ENCODE measurements around the gene PSMD6. TPM values are rescaled to one million over a fixed set of nuclear protein-coding genes. Genes with fewer than 3 reads are reported as not detected.

The PSMD6 gene
- total and polyA plus RNA-seq, 2 donors (not counting 3 experiments of a cell fraction or from before 2014, with no cell fraction given) = 53.7 to 90.8 TPM

DNA sequence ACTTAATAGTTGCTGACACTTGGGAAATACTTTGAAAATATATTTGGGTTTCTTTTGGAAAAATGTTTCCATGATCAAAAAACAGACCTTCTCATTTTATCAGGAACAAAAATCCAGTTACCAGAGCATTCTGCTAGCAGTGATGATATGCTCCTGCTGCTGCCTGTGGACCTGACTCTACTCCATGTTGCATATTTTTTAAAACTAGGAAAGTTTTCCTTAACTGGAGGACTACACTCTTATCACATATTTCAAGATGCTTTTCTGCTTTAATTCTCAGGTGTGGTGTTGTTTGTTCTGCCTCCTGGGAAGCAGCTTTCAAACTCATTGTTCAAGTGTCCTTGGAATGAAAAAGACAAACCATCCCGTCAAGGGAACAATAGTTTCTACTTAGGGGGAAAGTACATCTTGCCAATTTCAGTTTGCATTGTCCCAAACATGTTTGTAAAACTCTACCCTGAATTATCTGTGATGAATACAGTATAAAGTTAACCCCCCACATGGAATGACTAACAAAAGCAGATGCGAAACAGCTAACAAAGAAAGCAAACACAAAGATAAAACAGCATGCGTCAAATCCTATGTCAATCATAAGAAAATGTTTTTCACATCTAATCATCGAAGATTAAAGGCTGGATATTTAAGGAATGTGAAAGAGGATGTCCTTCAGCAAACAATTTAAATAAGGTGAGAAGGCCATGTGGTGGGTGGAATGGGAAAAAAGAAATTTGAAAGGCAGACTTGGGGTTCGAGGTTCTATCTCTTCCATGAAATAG lies 40.1 kb upstream of the PSMD6 start:
- Histone ChIP-seq H3K36me3 (ENCODE audit: control insufficient read depth in 2 of 2, extremely low read depth in 1 of 2, insufficient read depth in 2 of 2, low read length in 2 of 2) (no peaks in the 10 kb centered on the region), H3K4me1 (ENCODE audit: control insufficient read depth, extremely low read depth, insufficient read depth, low read length) (no peaks in the 10 kb centered on the region), H3K79me2 (ENCODE audit: control insufficient read depth, insufficient read depth, low read length) (no peaks in the 10 kb centered on the region), H3K4me3 (replicated peaks in 1 of 3; ENCODE audit: insufficient read depth in 1 of 3, low read depth in 1 of 3, low read length in 3 of 3) (no peak overlapping the region), H3K27me3 (ENCODE audit: control insufficient read depth in 2 of 2, insufficient read depth in 2 of 2, low read length in 2 of 2) (peaks cover 14 to 29% of the 10 kb centered on the region in 2 experiments), H4K20me1 (replicated peaks; ENCODE audit: control insufficient read depth, extremely low read depth, insufficient read depth, low read length) (no peaks in the 10 kb centered on the region), H3K9me3 (replicated peaks; ENCODE audit: control insufficient read depth, insufficient read depth, low read length) (no peaks in the 10 kb centered on the region), H3K27ac (ENCODE audit: insufficient read depth, low read depth, low read length) (no peak overlapping the region), H3K4me2 (ENCODE audit: insufficient read depth, low read length) (no peak overlapping the region), H3K9ac (replicated peaks; ENCODE audit: extremely low read depth, insufficient read depth, low read length) (no peak overlapping the region), H2AFZ (ENCODE audit: low read depth, low read length) (no peak overlapping the region), H3K9me1 (replicated peaks; ENCODE audit: control insufficient read depth, extremely low read depth, insufficient read depth, low read length) (no peaks in the 10 kb centered on the region)
- CTCF ChIA-PET = no interaction called here
- TF ChIP-seq FOS (IDR thresholded peaks at IDR 0.05; ENCODE audit: borderline replicate concordance, insufficient read depth, low read length) (no peak), GATA2 (IDR thresholded peaks at IDR 0.05; ENCODE audit: insufficient read depth, insufficient read length, low read depth, low read length) (no peak), POLR2AphosphoS5 (IDR thresholded peaks at IDR 0.05; ENCODE audit: insufficient read depth, low read depth, low read length) (no peak), POLR2A (IDR thresholded peaks at IDR 0.05; ENCODE audit: low read depth, low read length) (no peak), JUN (IDR thresholded peaks at IDR 0.05; ENCODE audit: borderline replicate concordance, insufficient read depth, insufficient read length, low read depth) (no peak), EZH2 (IDR thresholded peaks at IDR 0.05; ENCODE audit: borderline replicate concordance, low read depth, low read length, severe bottlenecking) (no peak), CTCF (IDR thresholded peaks at IDR 0.05; ENCODE audit: extremely low read depth in 1 of 2, insufficient read depth in 1 of 2, low read depth in 1 of 2, low read length in 2 of 2) (no peak), MYC (IDR thresholded peaks at IDR 0.05; ENCODE audit: low read depth, low read length) (no peak)
- TF ChIP-seq, protein P1, sequence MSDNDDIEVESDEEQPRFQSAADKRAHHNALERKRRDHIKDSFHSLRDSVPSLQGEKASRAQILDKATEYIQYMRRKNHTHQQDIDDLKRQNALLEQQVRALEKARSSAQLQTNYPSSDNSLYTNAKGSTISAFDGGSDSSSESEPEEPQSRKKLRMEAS (IDR thresholded peaks at IDR 0.05; ENCODE audit: insufficient read depth, insufficient read length) = no peak
- FAIRE-seq (no peak), DNase-seq (ENCODE audit: low read depth, low spot score) (no peak)
- dilution Hi-C loops (cut with MboI; ENCODE audit: extremely low pct_ligation_motif_present, low sequenced_read_pairs) (no loop called here), intact Hi-C loops (cut with micrococcal nuclease) (no loop called here)
- BruUV-seq (replicated peaks) = no TSS peak
- POLR2A ChIA-PET = no interaction called here

Measured in endothelial cell of umbilical vein (primary cell).